WTC11 (cell line): ENCODE data around the gene JHY. TPM values are rescaled to one million over a fixed set of nuclear protein-coding genes. Genes with fewer than 3 reads are reported as not detected.
"Not testable (repeated sequence)": the region's sequence is repeated elsewhere in the genome, so short reads cannot be mapped to it uniquely, and the experiment has no call there.

ENCODE experiments used
- ATAC-seq: fragments of 200-7000 bp; cut with Tn5 transposase; 2 replicates; pipeline ENCODE4 v1.10.0; 2021; ENCODE audit warnings: mild to moderate bottlenecking, moderate library complexity
- CTCF ChIA-PET: fragments of 300-600 bp; sonication (Branson Sonifier 250); formaldehyde crosslinking; loops from one replicate; lab custom pipeline; 2021; ENCODE audit warnings: antibody characterized with exemption; lab: Charles Lee
- POLR2A ChIA-PET: fragments of 350-600 bp; sonication (Branson Sonifier 250); formaldehyde crosslinking; loops from one replicate; lab custom pipeline; 2021; ENCODE audit warnings: antibody characterized with exemption; lab: Charles Lee
- DNase-seq: peaks from one replicate; pipeline ENCODE4 v3.0.0; 2021; ENCODE audit warnings: low spot score
- H3K27ac Mint-ChIP-seq: 2 replicates; pipeline ENCODE4 v1.8.0; 2021; ENCODE audit warnings: mixed read lengths
- H3K27me3 Mint-ChIP-seq: 2 replicates; pipeline ENCODE4 v1.8.0; 2021; ENCODE audit warnings: low read depth, mild to moderate bottlenecking, moderate library complexity, mixed read lengths
- H3K36me3 Mint-ChIP-seq: 2 replicates; pipeline ENCODE4 v1.8.0; 2021; ENCODE audit warnings: mixed read lengths
- H3K4me1 Mint-ChIP-seq: 2 replicates; pipeline ENCODE4 v1.8.0; 2022; ENCODE audit warnings: mixed read lengths
- H3K4me3 Mint-ChIP-seq: 2 replicates; pipeline ENCODE4 v1.8.0; 2021; ENCODE audit warnings: mild to moderate bottlenecking, moderate library complexity, mixed read lengths
- H3K9me3 Mint-ChIP-seq: 2 replicates; pipeline ENCODE4 v1.8.0; 2021; ENCODE audit warnings: mixed read lengths
- AR ChIP-seq: fragments of 250-450 bp; sonication (Bioruptor Pico); IDR thresholded peaks from 2 replicates; pipeline ENCODE4 v1.9.0; 2021; ENCODE audit warnings: mild to moderate bottlenecking
- ATF2 ChIP-seq: sonication (generic); formaldehyde crosslinking; IDR thresholded peaks from 2 replicates; pipeline ENCODE4 v1.8.1; 2022; ENCODE audit warnings: low read depth, missing genetic modification reagents, borderline replicate concordance
- CBFB ChIP-seq: sonication (generic); formaldehyde crosslinking; IDR thresholded peaks from 2 replicates; pipeline ENCODE4 v1.8.1; 2022; ENCODE audit warnings: mild to moderate bottlenecking, low read depth, missing genetic modification reagents
- CTCF ChIP-seq: fragments of 200-600 bp; IDR thresholded peaks from 2 replicates; pipeline ENCODE4 v1.8.0; 2022; ENCODE audit warnings: antibody characterized with exemption
- EMX1 ChIP-seq: fragments of 250-450 bp; sonication (Bioruptor Pico); IDR thresholded peaks from 2 replicates; pipeline ENCODE4 v1.8.0; 2021; ENCODE audit warnings: mild to moderate bottlenecking
- FOXP4 ChIP-seq: sonication (generic); formaldehyde crosslinking; IDR thresholded peaks from 2 replicates; pipeline ENCODE4 v1.8.0; 2022; ENCODE audit warnings: mild to moderate bottlenecking, missing genetic modification reagents
- GRHL2 ChIP-seq: fragments of 250-450 bp; sonication (Bioruptor Pico); IDR thresholded peaks from 2 replicates; pipeline ENCODE4 v1.8.0; 2022; ENCODE audit warnings: mild to moderate bottlenecking, moderate library complexity; ENCODE audit not compliant: insufficient replicate concordance, severe bottlenecking
- HMGA2 ChIP-seq: fragments of 250-450 bp; sonication (Bioruptor Pico); IDR thresholded peaks from 2 replicates; pipeline ENCODE4 v1.4.0; 2021; ENCODE audit warnings: mild to moderate bottlenecking, moderate library complexity
- IRF2 ChIP-seq: sonication (generic); formaldehyde crosslinking; IDR thresholded peaks from 2 replicates; pipeline ENCODE4 v1.8.0; 2022; ENCODE audit warnings: low read depth, missing genetic modification reagents, borderline replicate concordance
- MXD4 ChIP-seq: fragments of 250-450 bp; sonication (Bioruptor Pico); IDR thresholded peaks from 2 replicates; pipeline ENCODE4 v1.8.0; 2021; ENCODE audit warnings: mild to moderate bottlenecking, moderate library complexity, borderline replicate concordance
- NFATC4 ChIP-seq: fragments of 250-450 bp; sonication (Bioruptor Pico); IDR thresholded peaks from 2 replicates; pipeline ENCODE4 v1.9.0; 2021; ENCODE audit warnings: mild to moderate bottlenecking
- TCF7 ChIP-seq: sonication (generic); formaldehyde crosslinking; IDR thresholded peaks from 2 replicates; pipeline ENCODE4 v1.8.0; 2022; ENCODE audit warnings: mild to moderate bottlenecking, low read depth, missing genetic modification reagents, moderate library complexity
- USF1 ChIP-seq: sonication (generic); formaldehyde crosslinking; IDR thresholded peaks from 2 replicates; pipeline ENCODE4 v1.8.0; 2022; ENCODE audit warnings: mild to moderate bottlenecking, missing genetic modification reagents
- ZNF121 ChIP-seq: sonication (generic); formaldehyde crosslinking; IDR thresholded peaks from 2 replicates; pipeline ENCODE4 v1.8.0; 2023; ENCODE audit warnings: missing genetic modification reagents
- ZNF232 ChIP-seq: sonication (generic); formaldehyde crosslinking; IDR thresholded peaks from 2 replicates; pipeline ENCODE4 v1.8.0; 2022; ENCODE audit warnings: mild to moderate bottlenecking, missing genetic modification reagents
- ZNF671 ChIP-seq: fragments of 250-450 bp; sonication (Bioruptor Pico); IDR thresholded peaks from 2 replicates; pipeline ENCODE4 v1.8.0; 2021; ENCODE audit warnings: mild to moderate bottlenecking
- ZSCAN18 ChIP-seq: fragments of 250-450 bp; sonication (Bioruptor Pico); IDR thresholded peaks from 2 replicates; pipeline ENCODE4 v2.1.2; 2022; ENCODE audit warnings: mild to moderate bottlenecking, moderate library complexity
- total RNA-seq: library from RNA; stranded (reverse); gene quantifications from 3 replicates; pipeline ENCODE4 v1.2.3, GENCODE V29; 2021

The JHY gene
- total RNA-seq, 1 experiment from 2014 or later: 1.6 TPM

GRCh38 chr11:122862091-122862490, 20.5 kb upstream of the JHY start:
- TF ChIP-seq EMX1 (CRISPR knock-in tag) (no peak), AR (CRISPR knock-in tag) (no peak), HMGA2 (CRISPR knock-in tag) (no peak), GRHL2 (CRISPR knock-in tag) (no peak), FOXP4 (CRISPR knock-in tag) (no peak), ZSCAN18 (no peak), CBFB (CRISPR knock-in tag) (no peak), ATF2 (no peak), TCF7 (no peak), ZNF671 (no peak), ZNF121 (CRISPR knock-in tag) (no peak), ZNF232 (CRISPR knock-in tag) (no peak), NFATC4 (CRISPR knock-in tag) (no peak)
- TF ChIP-seq, all 79 proteins: peak for 0

GRCh38 chr11:122863154-122863553, 19.4 kb upstream of the JHY start:
- H3K27me3 Mint-ChIP-seq: not testable (repeated sequence)
- CTCF ChIA-PET: interaction anchor here (0.6 to 3.1 kb wide), 33 partner anchors 8 to 398 kb away, joined by 3 to 55 read pairs (median 4); partner anchors contain the start of gene BSX

More at GRCh38 chr11:122862091-122862490, 20.5 kb upstream of the JHY start:
- Mint-ChIP-seq H3K27me3 (no peaks in the 10 kb centered on the region), H3K4me1 (no peaks in the 10 kb centered on the region), H3K4me3 (no peak overlapping the region), H3K9me3 (no peaks in the 10 kb centered on the region), H3K36me3 (no peaks in the 10 kb centered on the region), H3K27ac (no peak overlapping the region)
- ChIA-PET POLR2A (no interaction called here), CTCF (interaction anchor here (1.4 to 3.0 kb wide), 3 partner anchors 158 to 233 kb away, joined by 3 to 55 read pairs (median 5); no protein-coding TSS in a partner anchor)
- ATAC-seq (no peak), DNase-seq (no peak)

GRCh38 chr11:122863704-122864326, 18.7 kb upstream of the JHY start:
- peak; percentile 47 for DNase-seq
- no peaks in the 10 kb centered on the region for H3K27me3 Mint-ChIP-seq
- ATAC-seq: no peak
- CTCF ChIA-PET: interaction anchor here (0.6 to 3.1 kb wide), 36 partner anchors 8 to 397 kb away, joined by 3 to 55 read pairs (median 4); partner anchors contain the start of gene BSX
- H3K9me3 Mint-ChIP-seq: no peaks in the 10 kb centered on the region
- H3K4me1 Mint-ChIP-seq: no peaks in the 10 kb centered on the region; the same call in 1 of the 2 replicates
- POLR2A ChIA-PET: interaction anchor here (0.6 kb wide), 1 partner anchor 11 kb away, joined by 3 read pairs; no protein-coding TSS in a partner anchor
- H3K4me3 Mint-ChIP-seq: no peak overlapping the region
- no peak for TF ChIP-seq USF1 (CRISPR knock-in tag)
- no peak for TF ChIP-seq MXD4 (CRISPR knock-in tag)
- peak; percentile 44; the same call in 1 of the 2 replicates for TF ChIP-seq CTCF
- no peak for TF ChIP-seq IRF2 (CRISPR knock-in tag)
- H3K36me3 Mint-ChIP-seq: no peaks in the 10 kb centered on the region
- no peak overlapping the region for H3K27ac Mint-ChIP-seq

More at GRCh38 chr11:122863154-122863553, 19.4 kb upstream of the JHY start:
- DNase-seq, H3K9me3 Mint-ChIP-seq, ATAC-seq, H3K4me3 Mint-ChIP-seq, H3K27ac Mint-ChIP-seq, H3K4me1 Mint-ChIP-seq, H3K36me3 Mint-ChIP-seq: not testable (repeated sequence)
- POLR2A ChIA-PET: interaction anchor here (0.6 kb wide), 1 partner anchor 11 kb away, joined by 3 read pairs; no protein-coding TSS in a partner anchor
